PC-3 (cell line): Measurements from ENCODE around the gene ARL5A. TPM values are rescaled to one million over a fixed set of nuclear protein-coding genes. Genes with fewer than 3 reads are reported as not detected.

Source experiments
- ATAC-seq: fragments of 200-7000 bp; cut with Tn5 transposase; 2 replicates; pipeline ENCODE4 v1.9.1; 2020; ENCODE audit warnings: mild to moderate bottlenecking, moderate library complexity
- BruUV-seq: library from RNA; stranded (reverse); fragments of 400-500 nt; replicated peaks from 2 replicates; lab custom pipeline; 2021; lab: Mats Ljungman, UMichigan
- CTCF ChIA-PET: fragments of 300-600 bp; sonication (Branson Sonifier 250); formaldehyde crosslinking; loops from one replicate; lab custom pipeline; 2022; ENCODE audit warnings: antibody characterized with exemption; lab: Charles Lee
- POLR2A ChIA-PET: fragments of 300-600 bp; sonication (Branson Sonifier 250); formaldehyde crosslinking; loops from one replicate; lab custom pipeline; 2022; ENCODE audit warnings: antibody characterized with exemption; ENCODE audit not compliant: unreplicated experiment; lab: Charles Lee
- DNase-seq: peaks from one replicate; pipeline ENCODE4 v3.0.0-alpha.2; 2015
- H2AFZ ChIP-seq: fragments of 300-600 bp; sonication (generic); 2 replicates; pipeline ENCODE4 v1.6.0; 2016; ENCODE audit warnings: antibody characterized with exemption, low read length
- H3F3A ChIP-seq: fragments of 300-600 bp; sonication (generic); one replicate; pipeline ENCODE4 v1.6.0; 2017; ENCODE audit warnings: antibody characterized with exemption, low read length, control low read depth, mild to moderate bottlenecking; ENCODE audit not compliant: unreplicated experiment
- H3K27ac ChIP-seq: fragments of 300-600 bp; sonication (generic); 2 replicates; pipeline ENCODE4 v1.5.1; 2016; ENCODE audit warnings: mild to moderate bottlenecking, low read length
- H3K27me3 ChIP-seq: fragments of 300-600 bp; sonication (generic); 2 replicates; pipeline ENCODE4 v1.6.1; 2016; ENCODE audit warnings: low read length, mixed read lengths
- H3K36me3 ChIP-seq: fragments of 300-600 bp; sonication (generic); 2 replicates; pipeline ENCODE4 v1.6.1; 2016; ENCODE audit warnings: low read depth, mixed run types, low read length, mixed read lengths
- H3K4me1 ChIP-seq: fragments of 300-600 bp; sonication (generic); 2 replicates; pipeline ENCODE4 v1.5.1; 2016; ENCODE audit warnings: low read length; ENCODE audit not compliant: insufficient read depth
- H3K4me2 ChIP-seq: fragments of 300-600 bp; sonication (generic); 2 replicates; pipeline ENCODE4 v1.6.0; 2016; ENCODE audit warnings: low read length
- H3K4me3 ChIP-seq: fragments of 300-600 bp; sonication (generic); 2 replicates; pipeline ENCODE4 v1.5.1; 2016; ENCODE audit warnings: mild to moderate bottlenecking, low read length, mixed read lengths
- H3K79me2 ChIP-seq: fragments of 300-600 bp; sonication (generic); 2 replicates; pipeline ENCODE4 v1.6.1; 2017; ENCODE audit warnings: low read length, mixed read lengths
- H3K9ac ChIP-seq: fragments of 300-600 bp; sonication (generic); 2 replicates; pipeline ENCODE4 v1.6.0; 2016; ENCODE audit warnings: mild to moderate bottlenecking, low read length
- H3K9me2 ChIP-seq: fragments of 300-600 bp; sonication (generic); replicated peaks from 2 replicates; pipeline ENCODE4 v1.6.1; 2016; ENCODE audit warnings: mixed run types, low read length, mixed read lengths
- H3K9me3 ChIP-seq: fragments of 300-600 bp; sonication (generic); 2 replicates; pipeline ENCODE4 v1.6.1; 2016; ENCODE audit warnings: low read length, mixed read lengths
- H4K20me1 ChIP-seq: fragments of 300-600 bp; sonication (generic); 2 replicates; pipeline ENCODE4 v1.6.1; 2016; ENCODE audit warnings: low read length, mixed read lengths
- CTCF ChIP-seq: fragments of 300-600 bp; sonication (generic); conservative IDR thresholded peaks from 2 replicates; pipeline ENCODE4 v1.5.1; 2017; ENCODE audit warnings: antibody characterized with exemption, low read depth, mild to moderate bottlenecking, low read length
- EZH2 ChIP-seq: fragments of 300-600 bp; sonication (generic); IDR thresholded peaks from one replicate; pipeline ENCODE4 v1.6.1; 2017; ENCODE audit warnings: antibody characterized with exemption, mild to moderate bottlenecking, low read length; ENCODE audit not compliant: unreplicated experiment
- EZH2phosphoT487 ChIP-seq: fragments of 300-600 bp; sonication (generic); IDR thresholded peaks from 2 replicates; pipeline ENCODE4 v1.6.1; 2018; ENCODE audit warnings: mild to moderate bottlenecking, antibody characterized with exemption, low read length, borderline replicate concordance
- intact Hi-C: fragments of 100-400 bp; cut with micrococcal nuclease; formaldehyde crosslinking; loops from 2 replicates; pipeline ENCODE4 v1.9.0; 2023
- total RNA-seq: library from RNA; depleted of rRNA; stranded (reverse); fragments of >200 nt; gene quantifications from 2 replicates; pipeline ENCODE4 v1.2.3, GENCODE V29; 2014

The ARL5A gene
- total RNA-seq, 1 experiment from 2014 or later: 45.6 TPM

DNA sequence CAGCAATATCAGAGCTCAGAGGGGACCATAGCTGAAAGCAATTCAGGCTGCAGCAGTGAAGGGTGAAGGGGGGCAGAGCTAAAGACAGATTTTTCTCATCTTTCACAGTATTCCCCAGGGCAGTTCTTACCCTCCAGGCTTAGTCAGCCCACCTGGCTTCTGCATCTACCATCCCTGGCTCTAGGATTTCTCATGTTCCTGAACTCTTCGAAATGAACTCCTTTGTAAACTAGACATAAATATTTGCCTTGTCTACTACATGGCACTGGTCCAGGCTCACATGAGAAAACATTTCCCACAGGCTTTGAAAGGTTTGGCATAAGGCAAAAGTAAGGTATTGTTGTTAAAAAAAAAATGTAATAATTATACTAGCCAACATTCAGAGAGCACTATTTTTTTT lies 70.4 kb downstream of the ARL5A start:
- no peak for DNase-seq
- Histone ChIP-seq H3K36me3 (no peaks in the 10 kb centered on the region), H3K27me3 (no peaks in the 10 kb centered on the region), H4K20me1 (no peaks in the 10 kb centered on the region), H2AFZ (no peak overlapping the region), H3K27ac (no peak overlapping the region), H3K4me3 (no peak overlapping the region), H3K9me2 (no peaks in the 10 kb centered on the region), H3K9ac (no peak overlapping the region), H3K4me2 (no peak overlapping the region), H3K79me2 (no peaks in the 10 kb centered on the region), H3F3A (no peaks in the 10 kb centered on the region), H3K4me1 (no peaks in the 10 kb centered on the region), H3K9me3 (no peaks in the 10 kb centered on the region)
- no TSS peak for BruUV-seq
- no peak for ATAC-seq
- ChIA-PET CTCF (no interaction called here), POLR2A (no interaction called here)
- intact Hi-C loops: no loop called here
- TF ChIP-seq EZH2phosphoT487 (no peak), EZH2 (no peak), CTCF (no peak)

- DNase-seq (no peak), ATAC-seq (no peak)
- ChIA-PET POLR2A (no interaction called here), CTCF (no interaction called here)
- Histone ChIP-seq H3K27me3 (no peaks in the 10 kb centered on the region), H3K27ac (no peak overlapping the region), H3K4me1 (no peaks in the 10 kb centered on the region), H3K9me2 (no peaks in the 10 kb centered on the region), H3F3A (no peaks in the 10 kb centered on the region), H3K36me3 (no peaks in the 10 kb centered on the region), H3K9me3 (no peaks in the 10 kb centered on the region), H3K9ac (no peak overlapping the region), H3K4me3 (no peak overlapping the region), H3K79me2 (no peaks in the 10 kb centered on the region), H3K4me2 (no peak overlapping the region), H2AFZ (no peak overlapping the region), H4K20me1 (no peaks in the 10 kb centered on the region)
- BruUV-seq: no TSS peak
- intact Hi-C loops: no loop called here
- TF ChIP-seq CTCF (no peak), EZH2 (no peak), EZH2phosphoT487 (no peak)
Observed at GRCh38 chr2:151756820-151757219, 71.4 kb downstream of the ARL5A start.

DNA sequence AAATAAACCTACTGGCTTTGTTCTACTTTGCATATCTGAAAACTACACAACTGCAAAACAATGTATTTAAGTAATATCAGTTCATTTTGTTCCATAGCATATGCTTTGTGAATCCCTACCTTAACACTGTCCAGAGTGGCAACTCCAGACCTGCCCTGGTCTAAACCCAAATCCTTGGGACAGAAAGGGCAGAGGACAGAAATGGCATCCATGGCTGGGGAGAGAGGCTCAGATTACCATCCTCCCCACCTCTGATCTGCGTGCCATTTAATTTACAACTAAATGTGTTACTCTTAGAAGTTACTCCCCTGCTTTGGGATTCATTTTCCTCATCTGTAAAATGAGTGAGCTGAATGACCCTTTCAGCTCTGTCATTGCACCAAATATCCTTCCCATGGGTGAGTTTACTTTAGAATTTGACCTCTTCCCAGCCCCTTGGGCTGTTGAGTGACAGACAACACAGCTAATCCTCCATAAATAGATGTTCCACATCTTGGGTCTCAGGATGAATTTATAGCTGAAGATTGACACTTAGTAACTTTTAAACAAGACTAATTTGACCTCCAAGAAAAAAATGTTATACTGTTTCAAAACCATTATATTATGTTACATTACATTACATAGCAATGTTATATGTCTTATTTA lies 73.8 kb downstream of the ARL5A start:
- no peak for TF ChIP-seq EZH2
- TF ChIP-seq EZH2phosphoT487: no peak
- no peak for TF ChIP-seq CTCF
- BruUV-seq: no TSS peak
- no peak overlapping the region for H2AFZ ChIP-seq
- no peak overlapping the region for H3K4me2 ChIP-seq
- H3K9me3 ChIP-seq: no peaks in the 10 kb centered on the region
- no peaks in the 10 kb centered on the region for H3K4me1 ChIP-seq
- no peak overlapping the region for H3K4me3 ChIP-seq
- DNase-seq: no peak
- ChIA-PET POLR2A (no interaction called here), CTCF (no interaction called here)
- H3K9ac ChIP-seq: no peak overlapping the region
- no peaks in the 10 kb centered on the region for H4K20me1 ChIP-seq
- H3F3A ChIP-seq: no peaks in the 10 kb centered on the region
- intact Hi-C loops: no loop called here
- no peak for ATAC-seq
- no peaks in the 10 kb centered on the region for H3K9me2 ChIP-seq
- no peak overlapping the region for H3K27ac ChIP-seq
- H3K79me2 ChIP-seq: no peaks in the 10 kb centered on the region
- H3K36me3 ChIP-seq: no peaks in the 10 kb centered on the region
- no peaks in the 10 kb centered on the region for H3K27me3 ChIP-seq
